HEK293 (cell line): ENCODE results near the gene CENPK.

ENCODE experiments used
- ZNF239 ChIP-seq: fragments of 450-650 bp; formaldehyde crosslinking; IDR thresholded peaks from 2 replicates; pipeline ENCODE4 v1.5.1; 2016; ENCODE audit warnings: missing biosample characterization, missing genetic modification characterization
- TF ChIP-seq, protein P1 (sequence below): IDR thresholded peaks from 2 replicates; pipeline ENCODE4 v1.6.1; 2011; ENCODE audit warnings: mild to moderate bottlenecking, low read depth, low read length, borderline replicate concordance
- TF ChIP-seq, protein P2 (sequence below): fragments of 450-650 bp; formaldehyde crosslinking; IDR thresholded peaks from 2 replicates; pipeline ENCODE4 v1.5.1; 2016; ENCODE audit warnings: missing biosample characterization, missing genetic modification characterization

DNA sequence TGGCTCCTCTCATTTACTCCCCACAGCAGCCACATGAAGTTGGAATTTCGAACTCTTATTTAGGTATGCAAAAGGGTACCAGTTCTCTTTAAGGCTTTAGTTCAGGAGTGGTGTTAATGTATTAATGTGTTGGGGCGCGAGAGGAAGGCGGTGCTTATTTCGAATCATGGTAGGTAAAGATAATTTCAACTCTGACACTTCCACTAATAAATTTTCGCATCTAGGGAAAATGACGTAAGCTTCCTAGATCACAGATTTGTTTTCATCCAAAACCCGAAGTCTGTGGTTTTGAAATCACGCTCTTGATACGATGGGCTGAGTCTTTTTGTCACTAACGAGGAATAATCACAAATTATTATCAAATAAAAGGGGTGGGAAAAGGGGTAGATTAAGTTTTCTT lies 809 bp upstream of the CENPK start:
- TF ChIP-seq, protein P1, sequence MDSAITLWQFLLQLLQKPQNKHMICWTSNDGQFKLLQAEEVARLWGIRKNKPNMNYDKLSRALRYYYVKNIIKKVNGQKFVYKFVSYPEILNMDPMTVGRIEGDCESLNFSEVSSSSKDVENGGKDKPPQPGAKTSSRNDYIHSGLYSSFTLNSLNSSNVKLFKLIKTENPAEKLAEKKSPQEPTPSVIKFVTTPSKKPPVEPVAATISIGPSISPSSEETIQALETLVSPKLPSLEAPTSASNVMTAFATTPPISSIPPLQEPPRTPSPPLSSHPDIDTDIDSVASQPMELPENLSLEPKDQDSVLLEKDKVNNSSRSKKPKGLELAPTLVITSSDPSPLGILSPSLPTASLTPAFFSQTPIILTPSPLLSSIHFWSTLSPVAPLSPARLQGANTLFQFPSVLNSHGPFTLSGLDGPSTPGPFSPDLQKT = no peak
- TF ChIP-seq, protein P2, sequence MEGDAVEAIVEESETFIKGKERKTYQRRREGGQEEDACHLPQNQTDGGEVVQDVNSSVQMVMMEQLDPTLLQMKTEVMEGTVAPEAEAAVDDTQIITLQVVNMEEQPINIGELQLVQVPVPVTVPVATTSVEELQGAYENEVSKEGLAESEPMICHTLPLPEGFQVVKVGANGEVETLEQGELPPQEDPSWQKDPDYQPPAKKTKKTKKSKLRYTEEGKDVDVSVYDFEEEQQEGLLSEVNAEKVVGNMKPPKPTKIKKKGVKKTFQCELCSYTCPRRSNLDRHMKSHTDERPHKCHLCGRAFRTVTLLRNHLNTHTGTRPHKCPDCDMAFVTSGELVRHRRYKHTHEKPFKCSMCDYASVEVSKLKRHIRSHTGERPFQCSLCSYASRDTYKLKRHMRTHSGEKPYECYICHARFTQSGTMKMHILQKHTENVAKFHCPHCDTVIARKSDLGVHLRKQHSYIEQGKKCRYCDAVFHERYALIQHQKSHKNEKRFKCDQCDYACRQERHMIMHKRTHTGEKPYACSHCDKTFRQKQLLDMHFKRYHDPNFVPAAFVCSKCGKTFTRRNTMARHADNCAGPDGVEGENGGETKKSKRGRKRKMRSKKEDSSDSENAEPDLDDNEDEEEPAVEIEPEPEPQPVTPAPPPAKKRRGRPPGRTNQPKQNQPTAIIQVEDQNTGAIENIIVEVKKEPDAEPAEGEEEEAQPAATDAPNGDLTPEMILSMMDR (tag by site-specific recombination) = no peak
- no peak for TF ChIP-seq ZNF239 (tag by site-specific recombination)
